ENCODE measurements around the gene FAM193B.
"Not testable (repeated sequence)": the region's sequence is repeated elsewhere in the genome, so short reads cannot be mapped to it uniquely, and the experiment has no call there.

Gene FAM193B

DNA sequence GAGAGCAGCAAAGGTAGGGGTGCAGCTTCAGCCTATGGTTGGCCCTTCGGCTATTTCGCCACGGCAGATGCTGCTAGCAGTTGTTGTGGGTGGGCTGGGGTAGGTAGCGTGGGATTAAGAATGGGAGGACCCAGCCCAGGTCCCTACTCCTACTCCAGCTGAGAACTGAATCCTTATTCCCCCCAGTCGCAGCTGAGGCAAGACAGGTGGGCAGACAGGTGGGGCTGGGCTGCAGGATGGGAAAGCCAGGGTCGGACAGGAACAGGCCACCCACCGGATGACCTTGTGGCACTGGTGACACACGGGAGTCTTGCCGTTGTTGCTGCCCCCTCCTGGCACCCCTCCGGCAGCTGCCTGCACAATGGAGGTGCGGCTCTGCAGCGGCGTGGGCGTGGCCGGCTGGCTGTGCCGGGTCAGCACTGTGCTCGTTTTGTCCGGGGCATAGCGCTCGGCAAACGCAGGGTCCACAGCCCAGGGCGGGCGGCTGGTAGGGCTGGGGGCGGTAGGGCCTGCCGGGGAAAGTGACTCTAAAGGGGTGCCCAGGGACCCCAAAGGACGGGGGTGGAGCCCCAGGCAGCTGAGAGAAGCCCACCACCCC is 65.1 kb downstream of the FAM193B start:
- no peak for DNase-seq (ENCODE audit: low spot score)
- TF ChIP-seq CTCF (IDR thresholded peaks at IDR 0.05; ENCODE audit: extremely low read depth, missing control alignments), result no peak

DNA sequence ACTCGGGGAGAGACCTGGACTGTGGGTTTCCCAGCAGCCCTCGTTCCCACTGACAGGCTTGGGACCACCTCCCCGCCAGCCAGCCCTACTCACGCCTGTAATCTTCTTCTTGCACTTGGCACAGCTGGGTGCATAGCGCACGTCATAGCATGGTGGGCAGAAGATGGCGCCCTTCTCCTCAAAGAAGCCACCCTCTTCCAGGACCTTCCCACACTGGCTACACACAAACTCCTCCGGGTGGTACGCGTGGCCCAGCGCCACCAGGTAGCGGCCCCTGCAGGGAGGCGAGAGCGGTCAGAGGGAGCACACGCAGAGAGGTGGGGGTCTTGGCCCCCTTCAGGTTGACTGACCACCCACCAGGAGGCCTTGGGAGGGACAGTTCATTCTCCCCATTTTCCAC is 66.4 kb downstream of the FAM193B start:
- DNase-seq (ENCODE audit: low spot score), result no peak
- no peak for TF ChIP-seq CTCF (IDR thresholded peaks at IDR 0.05; ENCODE audit: extremely low read depth, missing control alignments)

GRCh38 chr5:177487144-177487543 is 67.2 kb downstream of the FAM193B start:
- no peak for TF ChIP-seq CTCF (IDR thresholded peaks at IDR 0.05; ENCODE audit: extremely low read depth, missing control alignments)

DNA sequence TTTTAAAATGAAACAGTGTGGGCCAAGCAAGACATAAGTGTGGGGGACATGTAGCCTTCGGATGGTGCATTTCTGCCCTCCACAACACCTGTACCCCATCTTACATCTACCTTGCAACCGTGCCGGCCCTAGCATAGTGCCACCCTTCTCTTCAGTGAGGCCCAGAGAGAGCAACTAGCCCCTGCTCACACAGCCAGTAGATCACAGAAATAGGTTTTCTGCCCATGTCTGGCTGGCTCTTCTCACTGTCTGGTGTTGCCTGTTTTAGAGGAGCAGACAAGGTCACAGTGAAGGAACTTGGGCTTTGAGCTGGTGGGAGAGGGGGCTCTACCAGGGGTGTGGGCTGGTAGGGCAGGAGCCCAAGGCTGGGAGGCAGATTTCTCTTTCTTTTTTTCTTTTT is 68.1 kb downstream of the FAM193B start:
- DNase-seq (ENCODE audit: low spot score), result no peak

More at GRCh38 chr5:177487144-177487543, 67.2 kb downstream of the FAM193B start:
- DNase-seq (ENCODE audit: low spot score), result no peak

GRCh38 chr5:177485753-177486152 is 68.6 kb downstream of the FAM193B start:
- DNase-seq (ENCODE audit: low spot score), result not testable (repeated sequence)

More for the DNA sequence above, 68.1 kb downstream of the FAM193B start:
- no peak for TF ChIP-seq CTCF (IDR thresholded peaks at IDR 0.05; ENCODE audit: extremely low read depth, missing control alignments)

- no peak for TF ChIP-seq CTCF (IDR thresholded peaks at IDR 0.05; ENCODE audit: extremely low read depth, missing control alignments)
- no peak for DNase-seq (ENCODE audit: low spot score)
Observed at GRCh38 chr5:177484902-177485549, 69.3 kb downstream of the FAM193B start.

- TF ChIP-seq CTCF (IDR thresholded peaks at IDR 0.05; ENCODE audit: extremely low read depth, missing control alignments), result no peak
- no peak for DNase-seq (ENCODE audit: low spot score)
Observed at GRCh38 chr5:177483994-177484901, 70.1 kb downstream of the FAM193B start.
